GM23248 (cell line): ENCODE measurements around the gene RHOXF2B.

Experiments
- EZH2 ChIP-seq: fragments of 200-600 bp; sonication (generic); IDR thresholded peaks from 2 replicates; pipeline ENCODE4 v1.6.1; 2018; ENCODE audit warnings: antibody characterized with exemption, mild to moderate bottlenecking; ENCODE audit not compliant: insufficient read depth, poor library complexity, severe bottlenecking
- EZH2phosphoT487 ChIP-seq: fragments of 200-600 bp; sonication (generic); IDR thresholded peaks from 2 replicates; pipeline ENCODE4 v1.6.1; 2018; ENCODE audit warnings: antibody characterized with exemption, moderate library complexity, mild to moderate bottlenecking, low read depth; ENCODE audit not compliant: insufficient read depth

DNA sequence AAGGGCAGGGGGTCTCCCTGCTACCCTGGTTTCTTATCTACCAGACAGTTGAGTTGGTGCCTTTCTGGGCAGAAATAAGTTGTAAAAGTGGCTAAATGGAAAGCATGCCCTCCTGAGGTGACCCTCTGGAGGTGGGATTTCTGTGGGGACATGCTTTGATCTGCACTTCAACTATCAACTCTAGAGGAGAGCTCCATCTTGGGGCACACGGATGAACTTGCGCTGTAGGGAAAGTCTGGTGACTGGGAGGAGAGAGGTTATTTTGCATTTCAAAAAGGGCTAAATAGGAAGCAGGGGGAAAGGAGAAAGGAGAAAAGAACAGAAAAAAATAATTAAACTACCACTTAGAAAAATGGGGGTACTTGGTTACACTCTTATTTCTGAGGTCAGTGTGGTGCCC lies 12.7 kb upstream of the RHOXF2B start:
- TF ChIP-seq EZH2 (no peak), EZH2phosphoT487 (no peak)
